Activated CD4-positive, alpha-beta T cell treated with anti-CD3 and anti-CD28 coated beads, Interleukin-2, amount 10 ng/mL, durations not matched to agents 24 days and 14 days (primary cell): ENCODE results near the gene GJD3. TPM values are rescaled to one million over a fixed set of nuclear protein-coding genes. Genes with fewer than 3 reads are reported as not detected.
"Not testable (repeated sequence)": the region's sequence is repeated elsewhere in the genome, so short reads cannot be mapped to it uniquely, and the experiment has no call there.

Experiments used
- DNase-seq: peaks from one replicate; pipeline ENCODE4 v3.0.0; 2022
- H3K27ac Mint-ChIP-seq: one replicate; pipeline ENCODE4 v1.8.0; 2022; ENCODE audit warnings: mild to moderate bottlenecking, mixed read lengths
- H3K27me3 Mint-ChIP-seq: one replicate; pipeline ENCODE4 v1.8.0; 2022; ENCODE audit warnings: mixed read lengths
- H3K36me3 Mint-ChIP-seq: one replicate; pipeline ENCODE4 v1.8.0; 2022; ENCODE audit warnings: low read depth, mild to moderate bottlenecking, mixed read lengths
- H3K4me1 Mint-ChIP-seq: one replicate; pipeline ENCODE4 v1.8.0; 2021; ENCODE audit warnings: mixed read lengths
- H3K4me3 Mint-ChIP-seq: one replicate; pipeline ENCODE4 v1.8.0; 2022; ENCODE audit warnings: mild to moderate bottlenecking, moderate library complexity, mixed read lengths
- H3K9me3 Mint-ChIP-seq: one replicate; pipeline ENCODE4 v1.8.0; 2021; ENCODE audit warnings: mixed read lengths
- intact Hi-C: fragments of 100-400 bp; cut with micrococcal nuclease; formaldehyde crosslinking; loops from one replicate; pipeline ENCODE4 v1.15.1; 2023
- total RNA-seq: library from RNA; stranded (reverse); gene quantifications from 2 replicates; pipeline ENCODE4 v1.2.3, GENCODE V29; 2022

Gene GJD3, protein sequence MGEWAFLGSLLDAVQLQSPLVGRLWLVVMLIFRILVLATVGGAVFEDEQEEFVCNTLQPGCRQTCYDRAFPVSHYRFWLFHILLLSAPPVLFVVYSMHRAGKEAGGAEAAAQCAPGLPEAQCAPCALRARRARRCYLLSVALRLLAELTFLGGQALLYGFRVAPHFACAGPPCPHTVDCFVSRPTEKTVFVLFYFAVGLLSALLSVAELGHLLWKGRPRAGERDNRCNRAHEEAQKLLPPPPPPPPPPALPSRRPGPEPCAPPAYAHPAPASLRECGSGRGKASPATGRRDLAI
- 0.23 and 0.38 TPM in 2 replicates for total RNA-seq

- intact Hi-C loops, result loop anchor here (5.0 kb wide), 1 partner anchor 38 kb away; no protein-coding TSS in a partner anchor
- Mint-ChIP-seq H3K27ac (peak within 1 kb of the TSS; percentile 61), H3K4me3 (peak within 1 kb of the TSS; percentile 83), H3K4me1 (peaks cover 11% of the 10 kb centered on the region), H3K27me3 (no peaks in the 10 kb centered on the region), H3K9me3 (no peaks in the 10 kb centered on the region), H3K36me3 (peaks cover 7% of the 10 kb centered on the region)
- peak; percentile 57 for DNase-seq
These were observed at the start of gene GJD3 for GRCh38 chr17:40364121-40364861. Gene GJD3 (minus strand): TSS chr17:40364737. CDS start chr17:40363815, 922 bp downstream.

- H3K4me3 Mint-ChIP-seq, H3K9me3 Mint-ChIP-seq, H3K27ac Mint-ChIP-seq, DNase-seq, H3K27me3 Mint-ChIP-seq, intact Hi-C loops: not testable (repeated sequence)
- Mint-ChIP-seq H3K4me1 (peaks cover 48% of the 10 kb centered on the region), H3K36me3 (peaks cover 47% of the 10 kb centered on the region)
These were observed 49.8 kb upstream of the GJD3 start for GRCh38 chr17:40414312-40414711.

GRCh38 chr17:40412880-40413279 is 48.3 kb upstream of the GJD3 start:
- Mint-ChIP-seq H3K27me3 (no peaks in the 10 kb centered on the region), H3K36me3 (peaks cover 47% of the 10 kb centered on the region), H3K4me3 (no peak overlapping the region)

DNA sequence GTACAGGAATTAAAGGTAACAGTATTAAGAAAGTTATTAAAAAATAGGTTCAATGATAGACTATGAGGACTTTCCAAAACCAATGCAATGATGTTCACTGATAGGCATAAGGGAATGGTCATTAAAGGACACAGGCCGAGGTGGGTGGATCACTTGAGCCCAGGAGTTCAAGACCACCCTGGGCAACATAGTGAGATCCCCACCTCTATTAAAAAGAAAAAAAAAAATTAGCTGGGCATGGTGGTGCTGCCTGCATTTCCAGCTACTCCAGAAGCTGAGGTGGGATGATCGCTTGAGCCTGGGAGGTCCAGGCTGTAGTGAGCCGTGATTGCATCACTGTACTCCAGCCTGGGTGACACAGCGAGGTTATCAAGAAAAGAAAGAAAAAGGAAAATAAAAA is 47.3 kb upstream of the GJD3 start:
- H3K4me3 Mint-ChIP-seq, result no peak overlapping the region
- intact Hi-C loops, result no loop called here
- peak overlapping the region; percentile 11 for H3K27ac Mint-ChIP-seq
- no peaks in the 10 kb centered on the region for H3K9me3 Mint-ChIP-seq
- peaks cover 39% of the 10 kb centered on the region for H3K4me1 Mint-ChIP-seq
- H3K36me3 Mint-ChIP-seq, result peaks cover 51% of the 10 kb centered on the region
- H3K27me3 Mint-ChIP-seq, result no peaks in the 10 kb centered on the region
- DNase-seq, result no peak

More at GRCh38 chr17:40412880-40413279, 48.3 kb upstream of the GJD3 start:
- peaks cover 42% of the 10 kb centered on the region for H3K4me1 Mint-ChIP-seq
- peak overlapping the region; percentile 25 for H3K27ac Mint-ChIP-seq
- H3K9me3 Mint-ChIP-seq, result no peaks in the 10 kb centered on the region
- intact Hi-C loops, result no loop called here
- no peak for DNase-seq

- H3K27me3 Mint-ChIP-seq, result no peaks in the 10 kb centered on the region
- no peaks in the 10 kb centered on the region for H3K9me3 Mint-ChIP-seq
- H3K36me3 Mint-ChIP-seq, result peaks cover 50% of the 10 kb centered on the region
- no peak overlapping the region for H3K4me3 Mint-ChIP-seq
- DNase-seq, result no peak
- intact Hi-C loops, result no loop called here
- H3K4me1 Mint-ChIP-seq, result peaks cover 28% of the 10 kb centered on the region
- H3K27ac Mint-ChIP-seq, result peak overlapping the region; percentile 4
These were observed 45.5 kb upstream of the GJD3 start for GRCh38 chr17:40410082-40410481.

DNA sequence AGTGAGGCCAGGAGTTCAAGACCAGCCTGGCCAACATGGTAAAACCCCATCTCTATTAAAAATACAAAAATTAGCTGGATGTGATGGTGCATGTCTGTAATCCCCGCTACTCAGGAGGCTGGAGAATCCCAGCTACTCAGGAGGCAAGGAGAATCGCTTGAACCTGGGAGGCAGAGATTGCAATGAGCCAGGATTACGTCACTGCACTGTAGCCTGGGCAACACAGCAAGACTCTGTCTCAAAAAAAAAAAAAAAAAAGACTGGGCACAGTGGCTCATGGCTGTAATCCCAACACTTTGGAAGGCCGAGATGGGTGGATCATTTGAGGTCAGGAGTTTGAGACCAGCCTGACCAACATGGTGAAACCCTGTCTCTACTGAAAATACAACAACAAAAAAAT is 45.0 kb upstream of the GJD3 start:
- H3K27ac Mint-ChIP-seq, H3K4me3 Mint-ChIP-seq, H3K27me3 Mint-ChIP-seq, H3K9me3 Mint-ChIP-seq, intact Hi-C loops, DNase-seq: not testable (repeated sequence)
- Mint-ChIP-seq H3K4me1 (peaks cover 28% of the 10 kb centered on the region), H3K36me3 (peaks cover 52% of the 10 kb centered on the region)

DNA sequence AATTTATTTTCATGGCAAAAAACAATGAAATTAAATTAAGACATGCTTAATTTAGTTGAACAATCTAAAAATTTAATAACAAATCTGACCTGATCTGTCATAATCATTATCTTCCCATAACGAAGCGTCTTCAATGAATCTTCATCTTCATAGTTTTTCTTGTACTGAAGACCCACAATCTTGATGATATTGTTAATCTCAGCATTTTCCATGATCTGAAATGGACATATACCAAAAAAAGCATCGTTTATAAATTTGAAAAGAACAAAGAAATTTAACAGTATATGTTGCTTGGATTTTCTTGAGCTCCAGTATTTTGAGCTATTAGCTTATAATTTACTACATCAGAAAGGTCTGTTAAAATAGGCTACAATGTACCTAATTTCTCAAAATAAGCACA is 42.9 kb upstream of the GJD3 start:
- peaks cover 55% of the 10 kb centered on the region for H3K36me3 Mint-ChIP-seq
- no peak overlapping the region for H3K27ac Mint-ChIP-seq
- DNase-seq, result no peak
- H3K4me3 Mint-ChIP-seq, result no peak overlapping the region
- H3K9me3 Mint-ChIP-seq, result no peaks in the 10 kb centered on the region
- peaks cover 34% of the 10 kb centered on the region for H3K4me1 Mint-ChIP-seq
- H3K27me3 Mint-ChIP-seq, result no peaks in the 10 kb centered on the region
- intact Hi-C loops, result no loop called here

DNA sequence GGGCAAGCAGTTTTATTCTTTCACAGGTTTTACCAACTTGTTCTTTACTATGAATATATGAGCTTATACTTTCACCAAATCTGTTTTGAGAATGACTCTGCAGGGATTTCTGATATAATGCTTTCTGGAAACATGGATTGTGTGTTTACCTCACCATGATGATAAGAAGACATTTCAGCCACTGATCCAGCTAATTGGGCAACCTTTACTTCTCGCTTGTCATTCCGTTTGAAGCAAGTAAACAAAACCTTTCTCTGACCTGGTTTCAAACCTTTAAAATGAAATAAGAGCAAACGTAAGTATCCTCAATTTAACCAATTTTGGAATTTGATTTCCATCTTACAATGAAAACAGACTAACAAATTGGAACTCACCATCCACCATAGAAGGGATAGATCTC is 39.5 kb upstream of the GJD3 start:
- H3K36me3 Mint-ChIP-seq, result peaks cover 57% of the 10 kb centered on the region
- no peak overlapping the region for H3K4me3 Mint-ChIP-seq
- intact Hi-C loops, result loop anchor here (5.0 kb wide), 1 partner anchor 42 kb away; the partner anchor contains the start of gene GJD3
- DNase-seq, result no peak
- no peaks in the 10 kb centered on the region for H3K27me3 Mint-ChIP-seq
- no peaks in the 10 kb centered on the region for H3K9me3 Mint-ChIP-seq
- peak overlapping the region; percentile 50 for H3K27ac Mint-ChIP-seq
- H3K4me1 Mint-ChIP-seq, result peaks cover 27% of the 10 kb centered on the region

DNA sequence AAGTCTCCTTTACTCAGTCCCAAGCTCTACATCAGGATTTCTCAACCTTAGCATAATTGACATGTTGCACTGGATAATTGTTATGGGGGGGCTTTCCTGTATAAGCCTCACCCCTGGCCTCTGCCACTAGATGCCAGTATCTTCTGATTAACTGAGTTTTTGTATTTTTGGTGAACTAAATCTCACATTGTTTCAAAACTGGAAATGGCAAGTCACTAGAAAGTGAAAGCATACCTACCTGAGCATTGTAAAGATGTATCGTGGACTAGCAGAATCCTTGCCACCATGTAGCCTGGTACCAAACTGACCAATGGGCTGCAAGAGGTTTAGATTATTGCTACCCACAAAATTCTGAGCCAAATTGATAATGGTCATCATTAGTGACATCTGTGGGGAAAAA is 38.1 kb upstream of the GJD3 start:
- no peaks in the 10 kb centered on the region for H3K27me3 Mint-ChIP-seq
- peaks cover 66% of the 10 kb centered on the region for H3K36me3 Mint-ChIP-seq
- H3K9me3 Mint-ChIP-seq, result no peaks in the 10 kb centered on the region
- no peak for DNase-seq
- peaks cover 27% of the 10 kb centered on the region for H3K4me1 Mint-ChIP-seq
- peak overlapping the region; percentile 47 for H3K4me3 Mint-ChIP-seq
- intact Hi-C loops, result loop anchor here (2.0 to 5.0 kb wide), 2 partner anchors 14 to 40 kb away; partner anchors contain the start of genes GJD3 and TOP2A
- peak overlapping the region; percentile 26 for H3K27ac Mint-ChIP-seq

GRCh38 chr17:40399185-40399584 is 34.6 kb upstream of the GJD3 start:
- no peaks in the 10 kb centered on the region for H3K27me3 Mint-ChIP-seq
- H3K36me3 Mint-ChIP-seq, result peaks cover 66% of the 10 kb centered on the region
- intact Hi-C loops, result loop anchor here (1.0 to 2.0 kb wide), 2 partner anchors 44 to 134 kb away; partner anchors contain the start of gene IGFBP4
- H3K9me3 Mint-ChIP-seq, result no peaks in the 10 kb centered on the region
- H3K27ac Mint-ChIP-seq, result peak overlapping the region; percentile 59
- no peak overlapping the region for H3K4me3 Mint-ChIP-seq
- peaks cover 27% of the 10 kb centered on the region for H3K4me1 Mint-ChIP-seq
- peak; percentile 65 for DNase-seq

- DNase-seq, H3K27me3 Mint-ChIP-seq, H3K4me1 Mint-ChIP-seq, H3K4me3 Mint-ChIP-seq, intact Hi-C loops, H3K9me3 Mint-ChIP-seq: not testable (repeated sequence)
- H3K36me3 Mint-ChIP-seq, result peaks cover 32% of the 10 kb centered on the region
- H3K27ac Mint-ChIP-seq, result peak overlapping the region; percentile 58
These were observed 22.0 kb upstream of the GJD3 start for GRCh38 chr17:40386555-40386954.

DNA sequence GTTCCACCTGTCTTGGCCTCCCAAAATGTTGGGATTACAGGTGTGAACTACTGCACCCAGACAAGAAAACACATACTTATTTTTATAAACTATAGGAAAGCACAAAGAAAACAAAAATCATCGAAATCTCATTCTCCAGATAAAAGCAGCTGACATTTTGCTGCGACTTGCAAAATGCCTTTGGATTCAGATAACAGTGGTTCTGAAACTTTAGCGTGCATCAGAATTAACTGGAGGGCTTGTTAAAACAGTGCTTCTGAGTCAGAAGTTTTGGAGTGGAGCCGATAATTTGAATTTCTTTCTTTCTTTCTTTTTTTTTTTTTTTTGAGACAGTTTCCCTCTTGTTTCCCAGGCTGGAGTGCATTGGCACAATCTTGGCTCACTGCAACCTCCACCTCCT is 17.7 kb upstream of the GJD3 start:
- no peak overlapping the region for H3K4me3 Mint-ChIP-seq
- intact Hi-C loops, result no loop called here
- H3K27ac Mint-ChIP-seq, result no peak overlapping the region
- no peaks in the 10 kb centered on the region for H3K9me3 Mint-ChIP-seq
- no peaks in the 10 kb centered on the region for H3K27me3 Mint-ChIP-seq
- no peak for DNase-seq
- H3K36me3 Mint-ChIP-seq, result peaks cover 2% of the 10 kb centered on the region
- no peaks in the 10 kb centered on the region for H3K4me1 Mint-ChIP-seq

GRCh38 chr17:40378966-40379365 is 14.4 kb upstream of the GJD3 start:
- H3K27ac Mint-ChIP-seq, result no peak overlapping the region
- peaks cover 4% of the 10 kb centered on the region for H3K27me3 Mint-ChIP-seq
- intact Hi-C loops, result no loop called here
- peaks cover 5% of the 10 kb centered on the region for H3K4me1 Mint-ChIP-seq
- peaks cover 3% of the 10 kb centered on the region for H3K36me3 Mint-ChIP-seq
- H3K4me3 Mint-ChIP-seq, result no peak overlapping the region
- DNase-seq, result no peak
- peaks cover 5% of the 10 kb centered on the region for H3K9me3 Mint-ChIP-seq

GRCh38 chr17:40377832-40378231 is 13.3 kb upstream of the GJD3 start:
- peaks cover 4% of the 10 kb centered on the region for H3K27me3 Mint-ChIP-seq
- intact Hi-C loops, result no loop called here
- H3K4me3 Mint-ChIP-seq, result no peak overlapping the region
- no peak overlapping the region for H3K27ac Mint-ChIP-seq
- H3K36me3 Mint-ChIP-seq, result peaks cover 2% of the 10 kb centered on the region
- H3K4me1 Mint-ChIP-seq, result peaks cover 16% of the 10 kb centered on the region
- no peak for DNase-seq
- peaks cover 5% of the 10 kb centered on the region for H3K9me3 Mint-ChIP-seq
